Measurements from ENCODE around the gene IL17REL.
"Not testable (repeated sequence)": the region's sequence is repeated elsewhere in the genome, so short reads cannot be mapped to it uniquely, and the experiment has no call there.

IL17REL gene

GRCh38 chr22:49954991-49955580, 57.5 kb downstream of the IL17REL start:
- ATAC-seq: no peak

DNA sequence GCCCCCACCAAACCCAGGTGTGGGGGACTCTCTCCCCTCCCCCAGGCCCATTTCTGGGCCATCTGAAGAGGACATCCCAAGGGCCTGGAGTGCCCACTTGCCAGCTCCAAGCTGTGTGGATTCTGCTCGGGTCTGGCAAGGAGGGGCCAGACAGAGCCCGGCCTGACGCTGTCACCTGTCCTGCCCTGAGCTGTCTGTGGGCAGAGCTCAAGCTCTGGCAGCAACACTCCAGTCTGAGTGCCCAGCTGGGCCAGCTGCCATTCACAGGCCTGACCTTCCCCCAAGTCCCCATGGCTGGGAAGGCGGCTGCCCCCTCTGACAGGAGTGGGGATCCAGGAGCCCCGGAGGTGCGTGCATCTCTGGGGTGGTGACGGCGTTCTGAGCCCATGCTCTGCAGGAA, 58.2 kb downstream of the IL17REL start:
- ATAC-seq: no peak

- ATAC-seq: no peak
These were observed 58.8 kb downstream of the IL17REL start for GRCh38 chr22:49953680-49954344.

- ATAC-seq: no peak
These were observed 59.4 kb downstream of the IL17REL start for GRCh38 chr22:49953027-49953679.

DNA sequence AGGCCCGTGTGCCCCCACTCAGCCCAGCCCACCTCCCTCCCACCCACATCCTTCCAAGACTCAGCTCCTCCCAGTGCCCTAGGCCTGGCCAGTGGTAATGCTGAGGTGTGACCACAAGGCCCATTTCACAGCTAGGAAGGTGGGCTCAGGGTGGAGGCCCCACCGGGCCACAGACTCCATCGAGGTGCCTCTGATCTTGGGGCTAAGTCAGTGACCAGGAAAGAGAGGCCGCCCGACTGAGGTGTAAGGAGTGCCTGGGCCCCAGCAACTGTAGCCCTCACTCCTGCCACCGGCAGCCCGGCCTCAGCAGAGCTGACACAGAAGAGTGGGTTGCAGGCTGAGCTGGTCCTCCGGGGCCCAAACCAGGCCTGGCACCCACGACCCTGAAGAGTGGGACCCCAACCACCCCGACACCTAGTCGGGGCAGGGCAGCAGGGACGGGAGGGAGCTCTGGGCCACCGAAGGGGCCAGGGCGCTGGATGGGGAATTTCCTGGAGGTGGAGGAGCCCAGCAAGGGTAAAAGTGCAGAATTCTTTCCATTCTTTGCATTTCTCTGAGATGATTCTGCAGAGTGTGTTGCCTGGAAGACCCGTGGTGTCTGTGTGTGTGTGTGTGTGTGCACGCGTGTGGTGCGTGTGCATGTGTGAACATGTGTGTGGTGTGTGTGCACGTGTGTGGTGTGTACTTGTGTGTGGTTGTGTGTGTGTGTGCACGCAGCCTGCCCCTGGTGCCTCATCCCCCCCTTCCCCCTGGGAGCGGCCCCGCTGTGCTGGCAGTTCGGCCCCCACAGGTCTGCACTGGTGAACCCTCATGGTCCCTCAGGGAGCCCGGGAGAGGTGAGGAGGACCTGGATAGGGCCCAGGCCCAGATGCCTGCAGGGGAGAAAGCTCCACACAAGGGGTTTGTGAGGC, 60.3 kb downstream of the IL17REL start:
- no peak for ATAC-seq

- ATAC-seq: no peak
These were observed 60.9 kb downstream of the IL17REL start for GRCh38 chr22:49951678-49951985.

- ATAC-seq: no peak
These were observed 61.4 kb downstream of the IL17REL start for GRCh38 chr22:49951000-49951677.

DNA sequence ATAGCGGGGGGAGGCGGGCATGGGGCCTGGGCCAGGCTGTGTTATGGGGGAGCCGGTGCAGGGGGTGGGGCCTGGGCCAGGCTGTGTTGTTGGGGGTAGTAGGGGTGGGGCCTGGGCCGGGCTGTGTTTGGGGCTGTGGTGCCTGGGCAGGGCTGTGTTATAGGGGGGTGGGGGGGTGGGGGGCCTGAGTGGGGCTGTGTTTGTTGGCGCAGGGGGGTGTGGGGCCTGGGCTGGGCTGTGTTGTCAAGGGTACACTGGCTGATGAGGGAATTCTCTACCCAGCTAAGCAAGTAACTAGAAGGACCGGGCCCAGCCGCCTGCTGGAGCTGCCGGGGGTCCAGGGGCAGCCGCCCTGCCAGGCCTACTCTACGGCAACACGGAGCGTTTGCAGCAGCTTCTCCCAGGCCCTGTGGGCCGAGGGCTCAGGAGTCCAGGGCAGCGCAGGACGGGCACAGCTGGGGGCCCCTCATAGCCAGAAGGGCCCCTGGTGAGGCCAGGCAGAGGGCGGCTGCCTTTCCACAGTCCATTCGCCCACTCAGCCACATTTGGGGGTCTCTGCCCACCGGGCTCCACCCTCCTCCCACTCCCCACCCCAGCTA, 62.1 kb downstream of the IL17REL start:
- ATAC-seq: no peak

GRCh38 chr22:49949914-49950292, 62.7 kb downstream of the IL17REL start:
- ATAC-seq: no peak

GRCh38 chr22:49948958-49949913, 63.3 kb downstream of the IL17REL start:
- no peak for ATAC-seq

DNA sequence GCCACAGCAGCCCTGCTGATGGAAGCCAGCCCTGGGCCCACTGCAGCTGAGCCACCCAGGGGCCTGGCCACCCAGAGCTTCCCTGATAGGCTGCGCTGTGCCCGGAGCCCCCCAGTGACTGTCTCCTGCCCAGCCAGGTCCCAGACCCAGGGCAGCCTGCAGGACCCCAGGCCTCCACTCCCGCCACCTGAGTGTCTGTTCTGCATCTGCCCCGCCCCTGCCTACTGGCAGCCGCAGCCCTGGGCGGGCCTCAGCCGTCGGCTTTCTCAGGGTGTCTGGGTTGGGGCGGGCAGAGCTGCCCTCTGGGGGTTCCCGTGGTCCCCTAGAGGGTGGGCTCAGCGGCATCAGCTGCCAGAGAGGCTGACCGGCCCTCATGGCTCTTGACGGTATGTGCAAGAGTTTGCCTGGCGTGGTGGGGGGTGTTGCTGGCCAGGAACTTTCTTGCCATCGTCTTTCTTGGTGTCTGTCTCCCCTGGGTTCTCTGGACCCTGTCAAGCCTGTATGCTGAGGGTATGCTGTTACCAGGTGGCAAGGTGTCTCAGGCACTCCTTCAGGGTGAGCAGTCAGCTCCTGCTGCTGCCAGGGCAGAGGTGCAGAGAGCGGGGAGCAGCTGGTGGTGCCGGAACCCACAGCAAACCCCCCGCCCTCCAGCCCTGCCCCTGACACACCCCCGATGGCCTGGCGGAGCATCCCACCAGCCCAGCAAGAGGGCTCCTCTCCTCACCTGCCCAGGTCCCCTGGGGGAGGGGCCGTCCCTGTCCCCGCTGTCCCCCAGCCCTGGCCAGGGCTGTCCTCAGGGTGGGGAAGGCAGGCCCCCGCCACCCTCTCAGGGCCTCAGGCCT, 64.2 kb downstream of the IL17REL start:
- ATAC-seq: no peak

- no peak for ATAC-seq
These were observed 65.3 kb downstream of the IL17REL start for GRCh38 chr22:49947296-49947622.

DNA sequence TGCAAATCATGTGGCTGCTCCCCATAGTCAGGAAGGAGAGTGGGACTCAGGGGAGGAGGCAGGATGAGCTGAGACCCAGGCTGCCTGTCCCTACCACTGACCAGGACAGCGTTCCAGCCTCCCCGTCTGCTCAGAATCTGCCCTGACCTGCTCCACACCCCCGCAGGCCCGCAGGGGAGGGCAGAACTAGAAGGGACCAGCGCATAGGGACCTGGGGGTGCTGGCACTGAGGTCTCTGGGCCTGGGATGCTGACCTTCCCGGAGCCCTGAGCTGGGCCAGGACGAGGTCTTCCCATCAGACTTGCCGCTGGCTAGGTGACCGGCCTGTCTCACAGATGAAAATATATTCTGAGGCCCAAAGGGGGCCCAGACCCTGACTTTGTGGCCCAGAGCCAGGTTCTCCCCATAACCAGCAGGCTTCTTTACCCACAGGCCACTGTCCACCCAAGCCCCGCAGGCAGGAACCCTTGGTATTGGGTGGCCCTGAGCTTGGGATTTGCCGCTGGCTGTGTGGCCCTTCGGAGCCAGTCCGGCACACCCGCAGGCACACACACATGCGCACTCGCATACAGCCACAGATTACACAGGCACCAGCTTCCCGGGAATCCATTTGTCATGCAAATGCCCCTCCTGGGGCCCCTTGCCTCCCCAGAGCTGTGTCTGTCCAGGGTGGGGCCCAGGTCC, 65.8 kb downstream of the IL17REL start:
- no peak for ATAC-seq

GRCh38 chr22:49945042-49945794, 67.3 kb downstream of the IL17REL start:
- ATAC-seq: not testable (repeated sequence)

Data from activated CD4-positive, CD25-positive, alpha-beta regulatory T cell treated with anti-CD3 and anti-CD28 coated beads, Interleukin-2, amount 50 U/mL, for 24 hours (primary cell).